NB4 (cell line): ENCODE measurements around the gene IRAK3.

Source experiments
- DNase-seq: peaks from one replicate; pipeline ENCODE4 v3.0.0; 2010; ENCODE audit warnings: low read depth
- H3K4me3 ChIP-seq: one replicate; pipeline ENCODE4 v1.5.1; 2011; ENCODE audit warnings: mild to moderate bottlenecking, low read depth, low read length, moderate library complexity
- MYC ChIP-seq: IDR thresholded peaks from 2 replicates; pipeline ENCODE4 v1.6.1; 2011; ENCODE audit warnings: low read depth, low read length
- POLR2A ChIP-seq: IDR thresholded peaks from 2 replicates; pipeline ENCODE4 v1.6.1; 2011; ENCODE audit warnings: mild to moderate bottlenecking; ENCODE audit not compliant: insufficient read length; ENCODE audit errors: extremely low read depth
- TF ChIP-seq, protein P1 (sequence below): IDR thresholded peaks from 2 replicates; pipeline ENCODE4 v1.6.1; 2011; ENCODE audit warnings: low read depth, low read length
- TF ChIP-seq, protein P2 (sequence below): IDR thresholded peaks from one replicate; pipeline ENCODE4 v1.5.1; 2012; ENCODE audit warnings: low read depth, low read length

IRAK3 gene

DNA sequence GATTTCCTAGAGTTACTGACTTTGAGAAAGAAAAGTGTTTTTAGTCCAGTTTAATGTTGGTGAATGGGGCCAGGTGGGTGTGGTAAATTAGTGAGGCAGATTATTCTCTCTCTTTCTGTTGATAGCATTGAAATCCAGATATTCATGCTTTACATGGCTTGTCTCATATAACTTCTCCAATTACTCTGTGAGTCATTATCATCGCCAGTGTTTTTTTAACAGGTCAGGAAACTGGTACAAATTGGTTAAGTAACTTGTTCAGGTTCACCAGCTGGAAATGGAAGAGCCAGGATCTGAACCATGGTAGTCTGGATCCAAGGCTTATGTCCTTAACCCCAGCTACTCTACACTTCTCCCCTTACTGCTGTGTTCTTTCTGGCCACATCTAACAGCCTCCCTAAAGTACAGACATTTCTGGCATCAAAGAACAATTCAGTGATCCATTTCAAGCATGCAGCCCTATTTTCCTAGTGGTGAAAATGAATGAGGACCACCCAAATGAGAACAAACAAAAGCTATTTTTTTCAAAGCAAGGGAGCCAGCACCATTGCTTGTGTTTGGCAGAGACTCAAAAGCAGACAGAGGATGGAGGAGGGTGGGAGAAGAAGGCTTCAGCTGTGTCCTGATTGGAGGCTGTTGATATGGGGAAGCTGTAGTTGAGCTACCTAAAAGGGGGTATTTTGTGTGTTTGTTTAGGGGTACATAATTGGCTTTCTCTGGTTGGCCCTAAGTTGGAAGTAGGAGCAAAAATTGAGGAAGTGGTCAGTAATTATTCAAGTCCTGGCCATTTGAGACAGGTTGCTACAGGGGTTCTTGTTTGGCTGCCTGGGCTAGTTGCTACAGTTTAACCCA, 1.7 kb downstream of the IRAK3 start:
- DNase-seq, result peak; percentile 70
- TF ChIP-seq, protein P1, sequence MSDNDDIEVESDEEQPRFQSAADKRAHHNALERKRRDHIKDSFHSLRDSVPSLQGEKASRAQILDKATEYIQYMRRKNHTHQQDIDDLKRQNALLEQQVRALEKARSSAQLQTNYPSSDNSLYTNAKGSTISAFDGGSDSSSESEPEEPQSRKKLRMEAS, result no peak
- TF ChIP-seq MYC (no peak), POLR2A (no peak)
- TF ChIP-seq, protein P2, sequence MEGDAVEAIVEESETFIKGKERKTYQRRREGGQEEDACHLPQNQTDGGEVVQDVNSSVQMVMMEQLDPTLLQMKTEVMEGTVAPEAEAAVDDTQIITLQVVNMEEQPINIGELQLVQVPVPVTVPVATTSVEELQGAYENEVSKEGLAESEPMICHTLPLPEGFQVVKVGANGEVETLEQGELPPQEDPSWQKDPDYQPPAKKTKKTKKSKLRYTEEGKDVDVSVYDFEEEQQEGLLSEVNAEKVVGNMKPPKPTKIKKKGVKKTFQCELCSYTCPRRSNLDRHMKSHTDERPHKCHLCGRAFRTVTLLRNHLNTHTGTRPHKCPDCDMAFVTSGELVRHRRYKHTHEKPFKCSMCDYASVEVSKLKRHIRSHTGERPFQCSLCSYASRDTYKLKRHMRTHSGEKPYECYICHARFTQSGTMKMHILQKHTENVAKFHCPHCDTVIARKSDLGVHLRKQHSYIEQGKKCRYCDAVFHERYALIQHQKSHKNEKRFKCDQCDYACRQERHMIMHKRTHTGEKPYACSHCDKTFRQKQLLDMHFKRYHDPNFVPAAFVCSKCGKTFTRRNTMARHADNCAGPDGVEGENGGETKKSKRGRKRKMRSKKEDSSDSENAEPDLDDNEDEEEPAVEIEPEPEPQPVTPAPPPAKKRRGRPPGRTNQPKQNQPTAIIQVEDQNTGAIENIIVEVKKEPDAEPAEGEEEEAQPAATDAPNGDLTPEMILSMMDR, result no peak
- peak overlapping the region; percentile 87 for H3K4me3 ChIP-seq

DNA sequence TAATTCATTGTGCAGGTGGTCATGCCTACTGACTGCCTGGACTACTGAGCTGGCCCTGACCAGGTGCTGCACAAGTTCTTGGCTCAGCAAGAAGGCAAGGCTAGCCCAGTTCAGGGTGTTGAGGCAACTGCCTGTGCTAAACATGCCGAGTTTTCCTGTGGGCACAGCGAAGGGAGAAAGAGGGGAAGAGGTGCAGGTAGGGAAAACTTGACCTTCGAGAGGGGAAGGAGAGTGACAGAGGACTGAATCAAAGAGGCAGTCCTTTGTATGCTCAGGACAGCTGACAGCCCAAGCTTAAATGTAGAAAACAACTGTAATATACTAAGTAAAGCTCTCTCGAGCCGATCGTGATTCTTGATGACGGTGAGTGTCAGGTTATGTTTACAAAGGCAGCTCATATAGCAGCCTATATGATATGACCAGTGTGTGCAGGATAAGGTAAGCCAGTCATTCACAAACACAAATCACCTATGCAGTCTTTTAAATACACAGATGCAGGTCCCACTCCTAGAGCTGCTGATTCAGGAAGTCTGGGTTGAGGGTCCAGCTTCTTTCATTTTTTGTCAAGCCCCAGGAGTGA, 2.6 kb downstream of the IRAK3 start:
- TF ChIP-seq, protein P1, result no peak
- TF ChIP-seq, protein P2, result no peak
- TF ChIP-seq MYC, result no peak
- no peak for TF ChIP-seq POLR2A
- DNase-seq, result no peak
- H3K4me3 ChIP-seq, result peak overlapping the region; percentile 87

- no peak for DNase-seq
- TF ChIP-seq, protein P2, result no peak
- TF ChIP-seq MYC (no peak), POLR2A (no peak)
- TF ChIP-seq, protein P1, result no peak
Measured at GRCh38 chr12:66194122-66194521, 5.1 kb downstream of the IRAK3 start.

DNA sequence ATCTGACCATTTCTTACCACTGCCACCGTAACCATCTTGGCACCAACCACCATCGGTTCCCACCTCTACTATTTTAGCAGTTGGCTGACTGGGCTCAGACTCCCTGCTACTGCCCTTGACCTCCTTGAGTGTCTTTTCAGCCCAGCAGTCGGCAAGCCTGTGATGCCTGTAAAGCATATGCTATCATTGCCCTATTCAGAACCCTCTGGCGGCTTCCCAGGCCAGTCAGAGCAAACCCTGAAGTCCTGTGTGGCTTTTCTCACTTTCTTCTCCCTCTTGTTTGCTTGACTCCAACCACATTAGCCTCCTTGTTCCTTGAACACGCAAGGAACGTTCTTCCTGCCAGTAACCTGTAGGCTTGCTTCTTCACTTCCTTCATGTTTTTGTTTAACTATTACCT, 6.2 kb downstream of the IRAK3 start:
- no peak overlapping the region for H3K4me3 ChIP-seq
- DNase-seq, result no peak
- TF ChIP-seq, protein P1, result no peak
- TF ChIP-seq, protein P2, result no peak
- TF ChIP-seq MYC (no peak), POLR2A (no peak)

More at GRCh38 chr12:66194122-66194521, 5.1 kb downstream of the IRAK3 start:
- H3K4me3 ChIP-seq, result no peak overlapping the region

- DNase-seq, result no peak
- no peak overlapping the region for H3K4me3 ChIP-seq
- TF ChIP-seq, protein P2, result no peak
- TF ChIP-seq MYC (no peak), POLR2A (no peak)
- TF ChIP-seq, protein P1, result no peak
Measured at GRCh38 chr12:66196806-66197205, 7.8 kb downstream of the IRAK3 start.
